ENCODE measurements around the gene PAOX.

The PAOX gene

DNA sequence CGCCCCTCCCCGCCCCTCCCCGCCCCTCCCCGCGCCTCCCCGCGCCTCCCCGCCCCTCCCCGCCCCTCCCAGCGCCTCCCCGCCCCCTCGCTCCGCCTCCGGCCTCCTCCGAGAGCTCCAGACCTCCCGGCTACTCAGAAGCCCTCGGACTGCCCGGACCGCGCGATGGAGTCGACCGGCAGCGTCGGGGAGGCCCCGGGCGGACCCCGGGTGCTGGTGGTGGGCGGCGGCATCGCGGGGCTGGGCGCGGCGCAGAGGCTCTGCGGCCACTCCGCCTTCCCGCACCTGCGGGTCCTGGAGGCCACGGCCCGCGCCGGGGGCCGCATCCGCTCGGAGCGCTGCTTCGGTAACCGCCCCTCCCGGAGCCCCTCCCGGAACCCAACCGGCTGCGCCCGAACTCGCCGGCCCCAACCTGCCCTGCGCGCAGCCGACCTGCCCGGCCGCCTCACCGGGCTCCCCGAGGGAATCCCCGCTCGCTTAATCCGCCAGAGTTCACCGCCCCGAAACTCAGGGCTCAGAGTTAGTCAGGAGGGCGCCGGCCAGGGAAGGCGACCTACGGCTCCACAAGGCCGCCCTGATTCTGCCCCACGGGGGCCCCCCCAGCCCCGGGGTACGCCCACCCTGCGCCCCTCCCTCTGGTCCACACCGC is at the start of gene PAOX:
TSS of gene PAOX (plus strand) at position 111 of the 649 bp plus-strand sequence. CDS start at position 166, 55 bp downstream.
- peak in 35 of 56 donors; percentile 17 to 78 (median 50) for DNase-seq

DNA sequence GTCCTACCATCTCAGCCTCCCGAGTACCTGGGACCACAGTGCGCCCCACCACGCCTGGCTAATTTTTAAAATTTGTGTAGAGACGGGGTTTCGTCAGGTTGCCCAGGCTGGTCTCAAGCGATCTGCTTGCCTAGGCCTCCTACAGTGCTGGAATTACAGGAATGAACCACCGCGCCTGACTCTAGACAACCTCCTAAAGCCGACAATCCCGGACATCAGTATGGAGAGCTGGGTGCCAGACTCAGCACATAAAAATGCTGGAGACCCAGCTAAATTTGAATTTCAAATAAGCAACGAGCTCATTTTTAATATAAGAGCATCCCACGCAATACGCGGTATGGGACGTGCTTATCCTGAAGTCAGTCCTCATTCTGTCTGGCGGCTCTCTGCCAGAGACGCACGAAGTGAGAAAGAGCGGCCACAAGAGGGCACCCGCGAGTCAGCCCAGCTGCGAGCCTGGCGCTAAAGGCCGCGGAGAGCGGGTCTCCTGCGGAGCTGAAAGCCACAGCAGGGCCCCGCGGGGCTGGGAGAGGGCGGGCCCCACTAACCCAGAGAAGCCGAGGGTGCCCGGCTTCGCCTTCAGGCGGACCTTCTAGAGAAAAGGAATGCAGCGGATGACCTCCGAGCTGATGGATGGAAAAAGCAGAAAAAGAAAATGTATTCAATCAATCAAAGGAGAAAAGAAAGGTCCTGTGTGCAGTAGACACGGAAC is 49.4 kb upstream of the PAOX start:
- peak in 52 of 56 donors; percentile 11 to 92 (median 72) for DNase-seq

DNA sequence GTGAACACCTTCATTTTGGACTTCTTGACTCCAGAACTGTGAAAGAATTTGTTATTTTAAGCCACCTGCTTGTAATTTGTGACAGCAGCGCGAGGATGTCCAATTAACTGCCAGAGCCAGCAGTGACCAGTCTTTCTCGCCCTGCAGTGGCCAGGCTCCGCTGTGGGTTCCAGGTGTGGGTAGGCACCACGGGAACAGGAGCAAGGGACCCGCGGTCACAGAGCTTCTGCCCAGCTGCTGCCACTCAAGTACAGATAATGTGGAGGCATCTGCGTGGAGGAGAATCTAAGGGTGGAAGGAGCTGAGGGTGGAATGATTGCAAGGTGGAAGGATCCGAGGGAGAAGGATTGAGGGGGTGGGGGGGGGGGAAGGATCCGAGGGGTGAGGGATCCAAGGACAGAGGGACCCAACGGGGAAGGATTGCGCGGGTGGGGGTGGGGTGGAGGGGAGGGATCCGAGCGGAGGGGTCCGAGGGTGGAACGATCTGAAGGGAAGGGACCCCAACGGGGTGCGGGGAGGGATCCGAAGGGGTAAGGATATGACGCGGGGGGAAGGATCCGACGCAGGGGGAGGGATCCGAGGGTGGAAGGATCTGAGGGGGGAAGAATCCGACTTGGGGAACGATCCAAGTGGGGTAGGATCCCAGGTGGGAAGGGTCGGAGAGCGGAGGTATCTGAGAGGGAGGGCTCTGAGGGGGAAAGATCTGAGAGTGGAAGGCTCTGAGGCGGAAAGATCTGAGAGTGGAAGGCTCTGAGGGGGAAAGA is 45.9 kb upstream of the PAOX start:
- DNase-seq, result no peak

DNA sequence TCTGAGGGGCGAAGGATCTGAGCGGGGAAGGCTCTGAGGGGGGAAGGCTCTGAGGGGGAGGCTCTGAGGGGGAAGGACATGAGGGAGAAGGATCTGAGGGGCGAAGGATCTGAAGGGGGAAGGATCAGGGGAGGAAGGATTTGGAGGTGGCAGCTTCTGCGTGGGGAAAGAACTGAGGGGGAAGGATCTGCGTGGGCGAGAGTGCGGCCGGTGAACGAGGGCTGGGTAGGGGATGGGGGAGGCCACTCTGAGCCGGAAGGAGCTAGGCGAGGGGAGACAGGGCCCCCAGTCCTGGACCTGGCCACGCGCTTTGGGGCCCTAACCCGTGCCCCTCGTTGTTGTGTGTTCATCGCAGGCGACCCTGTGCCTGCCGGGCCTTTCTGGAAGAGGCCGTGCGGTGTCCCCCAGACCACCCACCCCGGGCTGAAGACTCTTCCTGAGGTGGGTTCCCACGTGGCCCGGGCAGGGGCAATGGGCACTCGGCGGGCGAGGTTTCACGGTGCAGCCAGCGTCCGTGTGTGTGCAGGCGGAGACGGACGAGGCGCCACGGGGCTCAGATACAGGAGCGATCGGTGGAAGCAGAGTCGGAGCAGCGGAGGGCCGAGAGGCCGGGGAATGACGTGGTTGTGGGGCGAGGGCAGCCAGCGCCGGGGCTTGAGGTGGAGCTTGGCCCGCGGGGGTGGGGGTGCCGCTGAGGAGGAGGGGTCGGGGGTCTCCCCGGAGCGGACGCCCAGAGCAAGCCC is 44.4 kb upstream of the PAOX start:
- no peak for DNase-seq

DNA sequence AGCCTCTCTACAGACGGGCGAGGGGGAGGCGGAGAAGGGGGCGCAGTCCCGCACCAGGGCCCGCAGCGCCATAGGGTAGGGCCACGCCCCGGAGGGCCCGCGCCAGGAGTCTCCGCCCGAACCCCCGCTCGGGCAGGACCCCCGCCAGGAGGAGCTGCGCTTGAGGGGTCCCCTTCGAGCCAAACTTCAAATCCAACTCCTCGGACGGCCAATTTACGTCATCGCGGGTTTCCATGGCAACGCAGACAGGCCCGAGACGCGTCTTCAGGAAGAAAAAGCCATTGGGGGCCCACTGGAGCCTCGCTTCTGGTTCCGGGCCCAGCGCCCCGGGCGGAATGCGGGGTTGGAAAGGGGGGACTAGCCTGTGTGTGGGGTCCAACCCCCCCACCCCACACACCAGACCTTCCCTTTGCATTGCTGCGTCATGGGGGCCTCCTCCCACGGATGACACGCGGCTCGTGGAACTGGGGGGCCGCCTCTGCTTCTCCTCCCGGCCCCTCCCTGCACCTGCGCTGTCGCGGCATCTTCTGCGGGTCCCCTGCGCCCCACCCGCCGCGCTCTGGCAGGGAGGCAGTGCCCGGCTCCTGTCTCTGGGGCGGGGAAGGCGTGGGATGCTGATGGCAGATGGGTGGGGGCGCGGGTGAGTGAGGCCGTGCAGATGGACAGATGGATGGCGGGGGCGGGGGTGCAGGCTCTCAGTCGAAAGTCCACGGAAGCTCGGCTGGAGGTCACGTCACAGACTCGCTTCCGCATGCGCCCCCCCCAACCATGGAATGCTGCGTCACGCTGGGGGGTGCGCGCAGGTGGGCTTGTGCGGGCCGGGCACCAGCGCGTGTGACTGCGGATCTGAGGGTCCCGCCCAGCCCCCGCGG is 43.6 kb upstream of the PAOX start:
- peak in 40 of 56 donors; percentile 7 to 80 (median 52) for DNase-seq

DNA sequence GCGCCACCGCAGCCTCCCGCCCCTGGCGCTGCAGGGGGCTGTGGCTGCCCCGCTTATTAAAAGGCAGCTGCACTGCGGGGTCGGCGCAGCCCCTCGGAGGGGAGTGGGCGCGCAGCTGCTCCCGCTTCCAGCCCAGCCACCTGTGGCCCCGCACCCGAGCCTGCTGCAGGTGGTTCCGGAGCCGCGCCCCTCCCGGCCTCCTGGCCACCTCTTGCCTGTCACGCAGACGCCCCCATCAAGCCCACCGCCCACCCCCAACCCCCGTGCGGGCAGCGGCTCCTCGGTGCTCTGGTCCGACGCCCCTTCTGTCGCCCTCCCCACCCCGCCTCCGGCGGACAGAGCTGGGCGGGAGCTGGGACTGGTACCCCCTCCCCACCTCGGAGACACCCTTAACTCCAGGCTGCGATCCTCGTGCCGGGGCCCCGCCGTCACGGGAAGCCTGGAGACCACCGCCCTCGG is 42.9 kb upstream of the PAOX start:
- DNase-seq, result peak in 2 of 56 donors; percentile 52 to 55

DNA sequence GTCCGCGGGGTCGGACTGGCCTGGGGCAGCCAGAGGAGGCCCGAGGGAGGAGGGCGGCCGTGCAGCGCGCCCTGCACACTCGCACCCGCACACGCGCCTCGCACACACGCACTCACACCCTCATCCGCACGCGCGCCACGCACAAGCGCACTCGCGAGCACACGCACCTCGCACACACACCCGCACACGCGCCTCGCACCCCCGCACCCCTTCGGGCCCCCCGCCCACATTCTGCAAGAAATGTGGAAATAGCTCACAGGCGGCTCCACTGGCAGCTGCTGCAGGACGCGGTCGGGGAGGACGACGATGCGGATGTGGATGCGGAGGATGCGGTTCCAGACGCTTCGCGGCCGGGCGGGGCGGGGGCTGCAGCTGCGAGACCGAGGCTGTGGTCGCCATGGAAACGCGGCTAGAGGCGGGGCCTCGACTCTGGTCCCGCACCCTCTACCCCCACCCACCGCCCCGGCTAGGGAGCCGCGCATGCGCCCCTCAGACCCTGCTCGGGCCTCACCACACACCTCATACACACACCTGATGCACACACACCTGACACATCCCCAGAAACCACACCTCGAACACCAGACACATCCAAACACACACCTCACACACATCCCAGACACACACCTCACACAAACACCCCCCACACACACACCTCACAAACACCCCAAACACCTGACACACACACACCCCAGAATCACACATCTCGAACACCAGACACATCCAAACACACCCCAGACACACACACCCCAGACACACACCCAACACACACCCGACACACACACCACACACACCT is 42.3 kb upstream of the PAOX start, which contains the start of gene CALY:
TSS of gene CALY (minus strand) at position 320 of the 793 bp plus-strand sequence. CDS start 7,907 bp downstream, outside the sequence.
- peak in 47 of 56 donors; percentile 14 to 85 (median 59) for DNase-seq

DNA sequence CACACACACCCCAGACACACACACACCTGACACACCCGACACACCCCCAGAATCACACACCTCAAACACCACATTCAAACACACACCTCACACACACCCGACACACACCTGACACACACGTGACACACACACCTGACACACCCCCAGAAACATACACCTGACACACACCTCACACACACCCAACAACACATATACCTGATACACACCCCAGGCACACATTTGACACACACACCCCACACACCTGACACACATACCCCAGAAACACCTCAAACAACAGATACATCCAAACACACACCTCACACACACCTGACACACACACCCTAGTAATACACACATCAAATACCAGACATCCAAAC is 41.7 kb upstream of the PAOX start:
- no peak for DNase-seq

DNA sequence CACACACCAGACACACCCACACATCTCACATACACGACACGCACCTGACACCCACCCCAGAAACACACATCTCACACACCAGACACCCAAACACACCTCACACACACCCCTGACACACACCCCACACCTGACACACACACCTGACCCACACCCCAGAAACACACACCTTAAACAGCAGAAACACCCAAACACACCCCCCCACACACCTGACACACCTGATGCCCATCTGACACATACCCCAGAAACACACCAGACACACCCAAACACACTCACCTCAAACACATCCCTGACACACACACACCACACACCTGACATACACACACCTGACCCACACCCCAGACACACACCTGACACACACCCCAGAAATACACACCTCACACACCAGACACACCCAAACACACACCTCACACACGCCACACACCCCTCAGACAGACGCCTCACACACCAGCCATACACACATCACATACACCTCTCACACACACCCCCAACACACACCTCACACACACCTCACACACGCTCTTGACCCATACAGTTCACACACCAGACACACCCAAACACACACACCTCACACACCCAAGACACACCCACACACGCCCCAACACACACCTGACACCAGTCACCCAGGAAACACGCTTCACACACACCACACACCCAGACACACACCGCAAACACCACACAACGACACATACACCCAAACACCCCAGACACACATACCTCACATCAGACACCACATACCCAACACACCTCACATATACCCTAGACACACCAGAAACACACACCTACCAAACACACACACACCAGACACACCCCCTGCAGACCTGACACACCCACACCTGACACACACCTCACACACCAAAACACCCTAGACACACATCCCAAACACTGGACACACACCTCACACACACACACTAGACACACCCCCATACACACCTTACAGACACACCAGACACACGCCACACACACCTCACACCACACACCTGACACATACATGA is 40.7 kb upstream of the PAOX start:
- no peak for DNase-seq

DNA sequence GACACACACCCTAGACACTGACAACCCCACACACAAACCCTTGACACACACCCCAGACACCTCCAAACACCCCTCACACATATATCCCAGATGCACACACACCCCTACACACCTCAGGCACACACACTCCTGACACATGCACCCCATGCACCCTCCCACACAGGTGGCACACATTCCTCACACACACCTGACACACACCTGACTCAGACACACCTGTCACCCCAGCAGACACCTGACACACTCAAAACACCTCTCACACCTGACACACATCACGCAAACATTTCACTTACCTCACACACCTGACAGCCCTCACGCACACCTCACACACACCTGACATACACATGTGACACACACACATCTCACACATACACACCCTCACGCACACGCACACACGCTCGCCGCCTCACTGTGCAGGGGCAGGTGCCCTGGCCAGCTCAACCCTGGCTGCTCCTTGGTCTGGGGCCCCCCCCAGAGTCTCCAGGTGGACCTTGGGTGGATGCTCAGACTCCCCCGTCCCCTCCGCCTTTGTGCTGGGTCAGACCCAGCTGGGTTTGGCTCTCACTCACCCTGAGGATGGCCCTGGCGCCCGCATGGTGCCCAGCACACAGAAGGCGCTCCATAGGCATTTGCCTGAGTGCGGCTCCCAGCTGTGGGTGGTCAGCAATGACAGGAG is 39.2 kb upstream of the PAOX start:
- DNase-seq, result no peak

DNA sequence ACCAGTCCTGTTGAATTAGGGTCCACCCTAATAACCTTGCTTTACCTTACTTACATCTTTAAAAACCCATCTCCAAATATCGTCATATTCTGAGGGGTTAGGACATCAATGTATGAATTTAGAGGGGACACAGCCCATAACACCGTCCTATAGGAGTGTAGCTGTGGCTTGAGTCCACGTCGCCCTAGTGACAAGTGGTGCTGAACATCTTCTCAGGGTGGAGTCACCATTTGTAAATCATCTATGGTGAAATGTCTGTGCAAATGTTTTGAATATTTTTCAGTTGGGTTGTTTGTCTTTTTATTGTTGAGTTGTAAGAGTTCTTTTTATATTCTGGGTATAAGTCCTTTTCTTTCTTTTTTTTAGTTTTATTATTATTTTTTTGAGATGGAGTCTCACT is 37.1 kb upstream of the PAOX start:
- DNase-seq, result no peak

DNA sequence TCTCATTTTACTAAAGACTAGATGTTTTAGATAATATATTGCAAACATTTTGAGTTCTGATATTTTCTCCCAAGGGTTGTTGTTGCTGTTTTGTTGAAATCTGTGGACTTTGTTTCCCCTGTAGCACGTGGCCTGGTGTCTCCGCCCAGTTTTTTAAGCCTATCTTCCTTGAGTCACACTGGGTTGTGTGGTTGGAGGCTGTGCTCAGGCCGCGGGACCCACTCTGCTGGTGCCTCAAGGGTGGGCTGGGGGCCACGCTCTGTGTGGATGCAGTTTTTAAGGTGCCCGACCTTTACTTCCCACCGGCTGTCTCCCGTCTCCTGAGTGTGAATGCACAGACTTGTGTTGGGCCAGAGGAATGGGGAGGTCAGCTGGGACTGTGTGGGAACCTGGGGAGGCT is 36.1 kb upstream of the PAOX start:
- no peak for DNase-seq

DNA sequence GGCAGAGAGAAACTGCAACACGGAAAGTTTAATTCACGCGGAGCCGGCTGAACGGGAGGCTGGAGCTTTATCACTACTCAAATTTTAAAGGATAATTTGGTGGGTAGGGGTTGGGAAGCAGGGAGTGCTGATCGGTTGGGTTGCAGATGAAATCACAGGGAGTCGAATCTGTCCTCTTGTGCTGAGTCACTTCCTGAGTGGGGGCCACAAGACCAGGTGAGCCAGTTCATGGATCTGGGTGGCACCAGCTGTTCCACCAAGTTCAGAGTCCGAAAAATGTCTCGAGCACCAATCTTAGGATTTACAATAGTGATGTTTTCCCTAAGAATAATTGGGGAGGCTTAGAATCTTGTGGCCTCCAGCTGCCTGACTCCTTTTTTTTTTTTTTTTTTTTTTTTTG is 35.5 kb upstream of the PAOX start:
- no peak for DNase-seq

DNA sequence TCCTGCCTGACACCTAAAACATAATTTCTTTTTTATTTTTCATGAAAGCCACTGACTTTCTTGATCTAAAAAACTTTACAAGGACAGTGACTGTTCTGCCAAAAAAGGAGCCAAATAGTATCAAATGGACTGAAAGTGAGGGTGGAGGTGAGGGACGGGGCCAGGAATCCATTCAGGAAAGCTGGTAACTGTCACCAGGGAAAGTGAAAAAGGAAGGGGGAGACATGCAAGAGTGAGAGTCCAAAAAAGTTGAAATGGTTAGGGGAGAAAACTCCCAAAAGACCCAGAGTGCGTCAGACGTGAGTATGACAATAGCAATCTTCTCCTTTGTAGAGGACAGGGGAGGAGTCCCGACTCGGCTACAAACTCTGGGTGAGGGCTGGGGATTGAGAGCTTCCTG is 34.8 kb upstream of the PAOX start:
- no peak for DNase-seq

DNA sequence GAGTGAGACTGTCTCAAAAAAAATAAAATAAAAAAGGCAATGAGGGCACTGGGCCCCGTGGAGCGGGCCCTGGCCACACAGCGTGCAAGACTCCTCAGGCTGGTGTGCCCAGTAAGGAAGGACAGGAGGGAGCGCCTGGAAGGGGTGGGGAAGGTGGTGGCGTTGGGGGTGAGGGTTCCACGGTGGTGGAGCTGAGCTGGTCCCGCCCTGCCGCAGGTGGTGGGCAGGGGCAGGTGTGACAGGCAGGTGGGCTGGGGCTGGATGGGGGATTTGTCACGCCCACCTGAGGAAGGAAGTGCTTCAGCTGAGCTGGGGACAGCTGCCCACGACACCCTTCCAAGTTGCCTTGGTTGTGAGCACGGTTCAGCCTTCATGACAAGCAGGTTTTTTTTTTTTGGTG is 32.6 kb upstream of the PAOX start:
- no peak for DNase-seq

DNA sequence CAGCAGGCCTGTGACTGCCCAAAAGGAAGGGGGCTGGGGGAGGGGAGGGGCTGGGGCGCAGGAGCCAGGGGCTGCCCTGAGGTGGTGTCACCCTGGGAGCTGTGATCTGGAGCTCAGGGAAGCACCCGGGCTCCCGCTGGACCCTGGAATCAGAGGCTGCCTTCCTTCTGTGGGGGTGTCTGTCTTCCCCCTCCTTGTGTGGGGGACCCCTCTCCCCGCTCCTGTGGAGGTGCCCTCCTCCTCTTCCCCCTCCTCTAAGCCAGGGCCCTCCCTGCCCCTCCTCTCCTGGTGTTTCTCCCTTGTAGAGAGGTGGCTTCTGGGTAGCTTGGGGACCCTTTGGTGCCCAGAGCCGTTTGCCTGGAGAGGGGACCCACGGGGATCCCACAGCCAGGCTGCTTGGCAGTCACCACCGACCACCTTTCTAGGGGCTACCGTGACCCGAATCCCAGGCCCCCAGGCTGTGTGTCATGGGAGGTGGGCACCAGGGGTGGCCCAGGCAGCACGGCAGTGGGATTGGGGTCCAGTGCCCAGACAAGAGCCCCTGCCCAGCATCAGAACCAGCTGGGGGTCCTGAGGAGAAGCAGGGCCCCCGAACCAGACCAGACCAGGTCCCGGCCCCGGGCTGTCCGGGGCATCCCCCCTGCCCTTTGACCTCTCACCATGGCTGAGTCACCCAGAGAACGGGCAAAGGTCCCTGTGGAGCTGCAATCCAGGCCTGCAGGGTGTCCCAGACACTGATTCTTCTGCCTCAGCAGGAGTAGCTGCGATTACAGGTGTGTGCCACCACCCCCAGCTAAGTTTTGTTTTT is 31.1 kb upstream of the PAOX start:
- no peak for DNase-seq

DNA sequence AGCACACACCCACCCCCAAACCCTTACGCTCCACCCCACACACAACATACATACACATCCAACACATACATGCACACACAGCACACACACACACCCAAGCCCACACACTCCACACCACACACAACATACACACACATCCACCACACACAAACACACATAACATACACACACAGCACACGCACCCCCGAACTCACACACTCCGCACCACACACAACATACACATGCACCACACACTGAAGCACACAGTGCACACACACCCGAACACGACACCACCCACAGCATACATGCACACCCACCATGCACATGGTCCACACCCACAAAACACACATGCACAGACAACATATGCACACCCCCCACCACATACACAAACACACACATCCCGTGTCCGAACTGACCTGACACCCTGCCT is 29.9 kb upstream of the PAOX start:
- no peak for DNase-seq

Measured in amygdala (tissue), 56 donors.